HEK293 (cell line): ENCODE data around the gene SEC63.
"Not testable (repeated sequence)": the region's sequence is repeated elsewhere in the genome, so short reads cannot be mapped to it uniquely, and the experiment has no call there.

Source experiments
- CTCF ChIA-PET: fragments of 350-600 bp; formaldehyde crosslinking; extraction: SDS; loops from one replicate; lab custom pipeline; 2021; ENCODE audit warnings: antibody characterized with exemption; lab: Yijun Ruan, JAX
- POLR2A ChIA-PET: fragments of 300-600 bp; formaldehyde crosslinking; extraction: SDS; loops from one replicate; lab custom pipeline; 2020; ENCODE audit warnings: antibody characterized with exemption, inconsistent platforms; lab: Yijun Ruan, JAX
- H3K27ac ChIP-seq: fragments of 200-500 bp; sonication (Bioruptor generic); 2 replicates; pipeline ENCODE4 v1.5.1; 2014; ENCODE audit warnings: low read depth, low read length, control low read depth, inconsistent platforms; ENCODE audit errors: extremely low read depth
- H3K36me3 ChIP-seq, 2 experiments: fragments of 200-500 bp in 1 of 2; sonication (Bioruptor generic) in 1 of 2; 1 replicate in 1 of 2; 2 replicates in 1 of 2; pipeline ENCODE4 v1.5.1; 2014 to 2017; ENCODE audit warnings: inconsistent platforms in 2 of 2, low read length in 2 of 2; ENCODE audit not compliant: control insufficient read depth in 2 of 2, insufficient read depth in 1 of 2
- H3K4me1 ChIP-seq: fragments of 200-500 bp; sonication (Bioruptor generic); 2 replicates; pipeline ENCODE4 v1.5.1; 2014; ENCODE audit warnings: mild to moderate bottlenecking, low read length, inconsistent platforms; ENCODE audit not compliant: control insufficient read depth, insufficient read depth
- H3K4me3 ChIP-seq: 2 replicates; pipeline ENCODE4 v1.5.1; 2011; ENCODE audit warnings: low read depth, mild to moderate bottlenecking, control low read depth, low read length, moderate library complexity
- H3K9me3 ChIP-seq: fragments of 200-500 bp; sonication (Bioruptor generic); 2 replicates; pipeline ENCODE4 v1.5.1; 2014; ENCODE audit warnings: low read depth, low read length, inconsistent platforms; ENCODE audit not compliant: control insufficient read depth, insufficient read depth
- EGR2 ChIP-seq: fragments of 450-650 bp; formaldehyde crosslinking; IDR thresholded peaks from 2 replicates; pipeline ENCODE4 v1.5.1; 2016; ENCODE audit warnings: low read depth, missing biosample characterization, missing genetic modification characterization
- GLI4 ChIP-seq: fragments of 450-650 bp; formaldehyde crosslinking; IDR thresholded peaks from 2 replicates; pipeline ENCODE4 v1.5.1; 2016; ENCODE audit warnings: missing biosample characterization, missing genetic modification characterization
- KLF1 ChIP-seq: fragments of 450-650 bp; formaldehyde crosslinking; IDR thresholded peaks from 2 replicates; pipeline ENCODE4 v1.5.1; 2016; ENCODE audit warnings: missing biosample characterization, missing genetic modification characterization
- PRDM10 ChIP-seq: fragments of 450-650 bp; formaldehyde crosslinking; IDR thresholded peaks from 2 replicates; pipeline ENCODE4 v1.5.1; 2016; ENCODE audit warnings: missing biosample characterization, missing genetic modification characterization
- REPIN1 ChIP-seq: fragments of 450-650 bp; formaldehyde crosslinking; IDR thresholded peaks from 2 replicates; pipeline ENCODE4 v1.5.1; 2017; ENCODE audit warnings: missing biosample characterization, missing genetic modification characterization, low read depth
- SP7 ChIP-seq: fragments of 450-650 bp; formaldehyde crosslinking; IDR thresholded peaks from 2 replicates; pipeline ENCODE4 v1.5.1; 2016; ENCODE audit warnings: missing biosample characterization, missing genetic modification characterization
- ZBTB17 ChIP-seq: fragments of 450-650 bp; formaldehyde crosslinking; IDR thresholded peaks from 2 replicates; pipeline ENCODE4 v1.5.1; 2016; ENCODE audit warnings: missing biosample characterization, missing genetic modification characterization
- ZBTB8A ChIP-seq: fragments of 450-650 bp; formaldehyde crosslinking; IDR thresholded peaks from 2 replicates; pipeline ENCODE4 v1.5.1; 2016; ENCODE audit warnings: missing biosample characterization, missing genetic modification characterization
- ZFHX2 ChIP-seq: fragments of 450-650 bp; formaldehyde crosslinking; conservative IDR thresholded peaks from 2 replicates; pipeline ENCODE4 v1.5.1; 2016; ENCODE audit warnings: missing biosample characterization, missing genetic modification characterization
- ZNF362 ChIP-seq: fragments of 450-650 bp; formaldehyde crosslinking; IDR thresholded peaks from 2 replicates; pipeline ENCODE4 v1.5.1; 2016; ENCODE audit warnings: missing biosample characterization, missing genetic modification characterization
- ZNF391 ChIP-seq: fragments of 450-650 bp; formaldehyde crosslinking; IDR thresholded peaks from 2 replicates; pipeline ENCODE4 v1.5.1; 2016; ENCODE audit warnings: low read depth, missing biosample characterization, missing genetic modification characterization, borderline replicate concordance
- ZNF548 ChIP-seq: fragments of 450-650 bp; formaldehyde crosslinking; IDR thresholded peaks from 2 replicates; pipeline ENCODE4 v1.5.1; 2016; ENCODE audit warnings: missing biosample characterization, missing genetic modification characterization
- ZNF558 ChIP-seq: fragments of 450-650 bp; formaldehyde crosslinking; IDR thresholded peaks from 2 replicates; pipeline ENCODE4 v1.5.1; 2016; ENCODE audit warnings: missing biosample characterization, missing genetic modification characterization
- TF ChIP-seq, protein P1 (sequence below): fragments of 450-650 bp; formaldehyde crosslinking; IDR thresholded peaks from 2 replicates; pipeline ENCODE4 v1.5.1; 2016; ENCODE audit warnings: missing biosample characterization, missing genetic modification characterization
- TF ChIP-seq, protein P2 (sequence below): fragments of 450-650 bp; formaldehyde crosslinking; IDR thresholded peaks from 2 replicates; pipeline ENCODE4 v1.5.1; 2016; ENCODE audit warnings: missing biosample characterization, missing genetic modification characterization
- TF ChIP-seq, protein P3 (sequence below): fragments of 450-650 bp; IDR thresholded peaks from 2 replicates; pipeline ENCODE4 v1.5.1; 2018; ENCODE audit warnings: missing biosample characterization, mild to moderate bottlenecking, missing genetic modification characterization

SEC63 gene

DNA sequence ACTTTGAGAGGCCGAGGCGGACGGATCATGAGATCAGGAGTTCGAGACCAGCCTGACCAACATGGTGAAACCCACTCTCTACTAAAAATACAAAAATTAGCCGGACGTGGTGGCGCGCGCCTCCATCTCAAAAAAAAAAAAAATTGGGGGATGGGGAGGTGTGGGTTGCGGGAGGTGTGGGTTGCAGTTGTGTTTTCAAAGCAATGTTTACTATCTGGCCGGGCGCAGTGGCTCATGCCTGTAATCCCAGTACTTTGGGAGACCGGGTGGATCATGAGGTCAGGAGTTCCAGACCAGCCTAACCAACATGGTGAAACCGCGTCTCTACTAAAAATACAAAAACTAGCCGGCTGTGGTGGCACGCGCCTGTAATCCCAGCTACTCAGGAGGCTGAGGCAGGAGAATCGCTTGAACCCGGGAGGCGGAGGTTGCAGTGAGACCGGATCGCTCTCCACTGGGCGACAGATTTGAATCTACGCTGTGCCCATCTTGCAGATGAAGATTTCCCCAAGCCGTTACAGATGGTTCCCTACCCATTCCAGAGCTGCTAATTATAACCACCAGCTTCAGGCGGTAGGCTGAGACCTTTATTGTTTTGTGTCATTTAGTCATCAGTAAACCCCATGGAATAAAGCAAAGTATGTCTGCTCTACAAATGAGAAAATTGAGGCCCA, 818 bp upstream of the SEC63 start:
- POLR2A ChIA-PET = interaction anchor here (0.7 to 3.1 kb wide), 16 partner anchors 8 to 1135 kb away, joined by 3 to 13 read pairs (median 4); partner anchors contain the start of genes AFG1L and SNX3
- H3K36me3 ChIP-seq, H3K4me1 ChIP-seq, CTCF ChIA-PET: not testable (repeated sequence)
- peak overlapping the region; percentile 39 for H3K4me3 ChIP-seq
- TF ChIP-seq, protein P1, sequence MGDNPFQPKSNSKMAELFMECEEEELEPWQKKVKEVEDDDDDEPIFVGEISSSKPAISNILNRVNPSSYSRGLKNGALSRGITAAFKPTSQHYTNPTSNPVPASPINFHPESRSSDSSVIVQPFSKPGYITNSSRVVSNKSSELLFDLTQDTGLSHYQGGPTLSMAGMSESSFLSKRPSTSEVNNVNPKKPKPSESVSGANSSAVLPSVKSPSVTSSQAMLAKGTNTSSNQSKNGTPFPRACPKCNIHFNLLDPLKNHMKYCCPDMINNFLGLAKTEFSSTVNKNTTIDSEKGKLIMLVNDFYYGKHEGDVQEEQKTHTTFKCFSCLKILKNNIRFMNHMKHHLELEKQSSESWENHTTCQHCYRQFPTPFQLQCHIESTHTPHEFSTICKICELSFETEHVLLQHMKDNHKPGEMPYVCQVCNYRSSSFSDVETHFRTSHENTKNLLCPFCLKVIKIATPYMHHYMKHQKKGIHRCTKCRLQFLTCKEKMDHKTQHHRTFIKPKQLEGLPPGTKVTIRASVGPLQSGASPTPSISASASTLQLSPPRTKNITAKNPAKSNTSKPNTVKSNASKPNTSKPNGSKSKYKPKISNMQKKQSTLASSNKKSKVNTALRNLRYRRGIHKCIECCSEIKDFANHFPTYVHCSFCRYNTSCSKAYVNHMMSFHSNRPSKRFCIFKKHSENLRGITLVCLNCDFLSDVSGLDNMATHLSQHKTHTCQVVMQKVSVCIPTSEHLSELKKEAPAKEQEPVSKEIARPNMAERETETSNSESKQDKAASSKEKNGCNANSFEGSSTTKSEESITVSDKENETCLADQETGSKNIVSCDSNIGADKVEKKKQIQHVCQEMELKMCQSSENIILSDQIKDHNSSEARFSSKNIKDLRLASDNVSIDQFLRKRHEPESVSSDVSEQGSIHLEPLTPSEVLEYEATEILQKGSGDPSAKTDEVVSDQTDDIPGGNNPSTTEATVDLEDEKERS (tag by site-specific recombination) = 0 out of 2 replicates have a peak, but pooled peaks have one; percentile 11
- peak; percentile 8; the same call in 1 of the 2 replicates for TF ChIP-seq KLF1
- peak; percentile 74; the same call in 1 of the 2 replicates for TF ChIP-seq ZNF391 (tag by site-specific recombination)
- TF ChIP-seq ZFHX2 = peak; percentile 64
- TF ChIP-seq ZBTB17 = 0 out of 2 replicates have a peak, but pooled peaks have one; percentile 82
- TF ChIP-seq, protein P2, sequence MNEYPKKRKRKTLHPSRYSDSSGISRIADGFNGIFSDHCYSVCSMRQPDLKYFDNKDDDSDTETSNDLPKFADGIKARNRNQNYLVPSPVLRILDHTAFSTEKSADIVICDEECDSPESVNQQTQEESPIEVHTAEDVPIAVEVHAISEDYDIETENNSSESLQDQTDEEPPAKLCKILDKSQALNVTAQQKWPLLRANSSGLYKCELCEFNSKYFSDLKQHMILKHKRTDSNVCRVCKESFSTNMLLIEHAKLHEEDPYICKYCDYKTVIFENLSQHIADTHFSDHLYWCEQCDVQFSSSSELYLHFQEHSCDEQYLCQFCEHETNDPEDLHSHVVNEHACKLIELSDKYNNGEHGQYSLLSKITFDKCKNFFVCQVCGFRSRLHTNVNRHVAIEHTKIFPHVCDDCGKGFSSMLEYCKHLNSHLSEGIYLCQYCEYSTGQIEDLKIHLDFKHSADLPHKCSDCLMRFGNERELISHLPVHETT = peak; percentile 50; the same call in 1 of the 2 replicates
- TF ChIP-seq ZNF362 = 0 out of 2 replicates have a peak, but pooled peaks have one; percentile 42
- 0 out of 2 replicates have a peak, but pooled peaks have one; percentile 59 for TF ChIP-seq REPIN1
- TF ChIP-seq EGR2 = peak; percentile 56
- TF ChIP-seq, protein P3, sequence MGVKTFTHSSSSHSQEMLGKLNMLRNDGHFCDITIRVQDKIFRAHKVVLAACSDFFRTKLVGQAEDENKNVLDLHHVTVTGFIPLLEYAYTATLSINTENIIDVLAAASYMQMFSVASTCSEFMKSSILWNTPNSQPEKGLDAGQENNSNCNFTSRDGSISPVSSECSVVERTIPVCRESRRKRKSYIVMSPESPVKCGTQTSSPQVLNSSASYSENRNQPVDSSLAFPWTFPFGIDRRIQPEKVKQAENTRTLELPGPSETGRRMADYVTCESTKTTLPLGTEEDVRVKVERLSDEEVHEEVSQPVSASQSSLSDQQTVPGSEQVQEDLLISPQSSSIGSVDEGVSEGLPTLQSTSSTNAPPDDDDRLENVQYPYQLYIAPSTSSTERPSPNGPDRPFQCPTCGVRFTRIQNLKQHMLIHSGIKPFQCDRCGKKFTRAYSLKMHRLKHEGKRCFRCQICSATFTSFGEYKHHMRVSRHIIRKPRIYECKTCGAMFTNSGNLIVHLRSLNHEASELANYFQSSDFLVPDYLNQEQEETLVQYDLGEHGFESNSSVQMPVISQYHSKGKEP = peak; percentile 18; the same call in 1 of the 2 replicates
- 0 out of 2 replicates have a peak, but pooled peaks have one; percentile 50 for TF ChIP-seq PRDM10
- 0 out of 2 replicates have a peak, but pooled peaks have one; percentile 38 for TF ChIP-seq GLI4 (tag by site-specific recombination)
- TF ChIP-seq SP7 (tag by site-specific recombination) = peak; percentile 33; the same call in 1 of the 2 replicates
- TF ChIP-seq ZNF558 (tag by site-specific recombination) = 0 out of 2 replicates have a peak, but pooled peaks have one; percentile 35
- peak; percentile 39; the same call in 1 of the 2 replicates for TF ChIP-seq ZNF548 (tag by site-specific recombination)
- peak; percentile 28; the same call in 1 of the 2 replicates for TF ChIP-seq ZBTB8A (tag by site-specific recombination)
- TF ChIP-seq, all 188 proteins: peak for 16; not testable (repeated sequence) for 172
- peak overlapping the region; percentile 38; the same call in 1 of the 2 replicates for H3K27ac ChIP-seq
- not testable (repeated sequence) for H3K9me3 ChIP-seq
